ENCODE results near the gene PHLDA3. TPM values are rescaled to one million over a fixed set of nuclear protein-coding genes. Genes with fewer than 3 reads are reported as not detected.
"Not testable (repeated sequence)": the region's sequence is repeated elsewhere in the genome, so short reads cannot be mapped to it uniquely, and the experiment has no call there.

The PHLDA3 gene
- polyA plus RNA-seq, 3 donors: 8.8 to 10.4 (median 9.1) TPM

DNA sequence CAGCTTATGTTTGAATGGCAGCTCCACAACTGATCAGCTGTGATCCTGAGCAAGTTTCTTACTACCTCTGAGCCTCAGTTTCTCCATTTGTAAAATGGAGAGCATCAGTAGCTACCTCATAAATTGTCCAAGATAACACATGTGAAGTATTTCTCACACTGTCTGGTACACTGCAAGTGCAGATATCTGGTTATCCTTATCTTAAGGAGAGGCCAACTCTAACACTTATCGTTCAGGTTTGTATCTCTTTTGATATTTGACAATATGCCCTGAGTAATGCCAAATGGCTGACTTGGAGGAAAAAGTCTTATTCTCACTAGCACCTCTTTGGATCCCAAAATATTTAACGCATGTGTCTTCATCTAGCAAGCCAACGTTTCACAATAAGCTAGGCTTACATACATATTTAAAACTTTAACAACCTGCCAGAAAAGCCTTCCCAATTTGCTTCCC lies 35.2 kb upstream of the PHLDA3 start:
- no peak for DNase-seq (ENCODE audit: low read depth in 3 of 3, low spot score in 2 of 3)

DNA sequence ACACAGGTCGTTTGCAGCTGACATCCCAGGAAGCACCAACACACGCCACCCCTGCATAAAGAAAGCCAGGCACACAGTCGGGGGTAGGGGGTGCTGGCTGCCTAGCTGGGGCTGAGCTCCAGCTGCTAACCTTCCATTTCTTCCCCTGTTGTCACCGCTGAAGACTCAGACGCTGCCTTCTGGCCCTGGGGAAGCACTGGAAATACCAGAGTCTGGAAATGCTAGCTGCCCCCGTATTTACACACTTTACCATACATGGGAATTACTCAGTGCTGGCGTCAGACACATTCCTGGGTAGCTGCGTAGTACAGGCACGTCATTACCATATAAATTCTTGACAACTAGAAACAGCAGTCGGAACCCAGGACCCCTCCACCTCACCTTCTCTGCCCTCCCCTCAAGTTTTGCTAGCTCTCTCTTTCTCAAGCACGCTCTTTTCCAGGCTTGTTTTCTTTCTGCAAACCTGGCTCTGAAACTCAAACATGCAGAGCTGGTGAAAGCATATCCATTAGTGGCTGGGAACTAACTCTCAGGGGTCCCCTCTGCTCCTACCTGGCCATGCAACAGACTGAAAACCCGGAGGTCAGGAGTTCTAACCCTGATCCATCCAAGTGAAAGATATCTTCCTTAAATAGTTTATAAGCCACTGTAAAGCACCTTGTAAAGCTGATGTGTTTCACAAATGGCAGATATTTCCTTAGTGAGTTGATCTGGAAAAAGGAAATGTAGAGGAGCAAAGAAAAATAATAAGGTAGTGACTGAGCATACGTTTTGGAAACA lies 34.6 kb upstream of the PHLDA3 start:
- DNase-seq (ENCODE audit: low read depth in 3 of 3, low spot score in 2 of 3): peak in 1 of 3 donors; percentile 85

DNA sequence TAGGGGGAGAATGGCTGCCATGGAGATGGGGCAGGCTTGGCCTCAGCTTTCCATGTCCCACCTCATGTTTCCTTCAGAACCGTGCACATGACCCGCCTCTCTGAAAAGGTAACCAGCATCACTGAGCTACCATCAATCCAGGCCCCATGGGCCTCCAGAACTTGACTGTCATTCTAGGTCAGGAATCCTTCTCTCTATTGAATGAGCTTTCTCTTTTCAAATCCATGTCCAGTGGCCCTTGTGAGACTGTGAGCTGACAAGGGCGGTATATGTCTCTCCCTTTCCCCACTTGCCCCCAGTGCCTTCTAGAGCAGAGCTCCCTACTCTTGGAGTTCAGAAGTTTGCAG lies 33.5 kb upstream of the PHLDA3 start:
- DNase-seq (ENCODE audit: low read depth in 3 of 3, low spot score in 2 of 3): no peak

- DNase-seq (ENCODE audit: low read depth in 3 of 3, low spot score in 2 of 3): no peak
Observed at GRCh38 chr1:201501812-201502510, 33.0 kb upstream of the PHLDA3 start.

GRCh38 chr1:201501144-201501543 lies 32.2 kb upstream of the PHLDA3 start:
- no peak for DNase-seq (ENCODE audit: low read depth in 3 of 3, low spot score in 2 of 3)

DNA sequence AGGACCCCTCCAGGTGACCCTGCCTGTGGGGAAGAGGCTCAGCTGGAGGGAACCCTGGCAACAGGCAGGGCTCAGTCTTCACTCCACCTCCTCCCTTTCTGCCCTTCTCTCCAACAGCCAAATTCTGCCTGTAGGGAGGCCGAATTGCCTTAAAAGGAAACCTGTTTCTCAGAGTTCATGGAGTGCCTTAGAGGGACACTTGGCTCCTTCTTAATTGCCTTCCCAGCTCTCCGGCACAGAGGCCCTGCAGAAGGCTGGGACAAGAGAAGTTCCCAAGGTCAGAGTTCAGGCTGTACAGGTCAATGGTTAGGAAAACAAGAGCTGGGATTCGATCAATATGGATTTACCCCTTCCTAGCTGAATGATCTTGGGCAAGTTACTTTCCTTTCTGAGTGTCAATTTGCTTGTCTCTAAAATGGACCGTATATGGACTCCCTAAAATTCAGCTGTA lies 31.7 kb upstream of the PHLDA3 start:
- DNase-seq (ENCODE audit: low read depth in 3 of 3, low spot score in 2 of 3): no peak

DNA sequence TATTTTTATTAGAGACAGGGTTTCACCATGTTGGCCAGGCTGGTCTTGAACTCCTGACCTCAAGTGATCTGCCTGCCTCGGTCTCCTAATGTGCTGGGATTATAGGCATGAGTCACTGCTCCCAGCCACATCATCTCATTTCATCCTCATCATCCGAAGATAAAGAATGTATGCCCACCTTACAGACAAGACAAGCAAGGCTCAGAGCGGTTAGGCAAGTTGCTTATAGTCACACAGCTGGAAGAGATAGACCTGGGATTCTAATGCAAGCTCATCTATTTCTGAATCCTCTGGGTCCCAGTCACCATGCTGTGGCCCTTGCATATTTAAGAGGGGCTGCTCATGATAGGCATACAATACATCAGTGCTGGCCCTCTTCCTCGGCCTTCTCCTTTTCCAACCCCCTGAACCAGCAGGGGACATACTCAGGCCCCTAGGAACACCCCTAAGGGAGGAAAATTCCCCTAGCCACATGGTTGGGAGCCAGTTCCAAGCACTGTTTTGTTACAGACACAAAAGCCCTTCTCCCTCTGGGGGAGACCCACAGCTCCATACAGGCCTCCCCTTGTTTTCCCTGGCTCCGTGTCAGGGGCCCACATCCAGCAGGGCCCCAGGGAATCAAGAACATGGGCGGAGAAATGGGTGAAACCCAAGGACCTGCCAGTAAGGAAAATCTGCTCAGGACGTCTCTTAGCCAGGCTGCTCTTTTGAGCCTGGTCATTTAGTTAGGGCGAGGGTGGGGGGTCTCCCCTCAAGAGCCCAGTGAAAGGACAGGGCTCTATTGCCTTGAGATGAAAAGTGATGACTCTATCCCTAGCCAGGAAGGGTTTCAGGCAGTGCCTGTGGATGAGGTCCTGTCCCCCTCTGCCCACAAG lies 31.0 kb upstream of the PHLDA3 start:
- DNase-seq (ENCODE audit: low read depth in 3 of 3, low spot score in 2 of 3): no peak

DNA sequence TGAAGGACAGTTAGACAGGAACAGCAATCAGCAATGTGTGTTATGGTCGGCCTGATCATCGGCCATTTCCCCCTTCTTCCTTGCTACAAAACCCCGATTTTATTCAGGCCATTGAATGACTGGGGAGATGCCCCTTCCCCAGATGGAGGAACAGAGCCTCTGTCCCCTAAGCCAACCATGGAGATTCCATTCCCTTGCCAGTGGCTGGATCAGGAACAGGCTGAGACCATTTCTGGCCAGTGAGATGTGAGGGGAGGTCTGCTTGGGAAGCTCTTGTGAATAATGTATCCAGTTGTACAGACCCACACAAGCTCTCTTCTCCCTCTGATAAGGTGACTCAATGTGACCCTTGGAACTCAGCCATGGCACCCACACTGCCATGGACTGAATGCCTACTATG lies 30.2 kb upstream of the PHLDA3 start:
- DNase-seq (ENCODE audit: low read depth in 3 of 3, low spot score in 2 of 3): no peak

DNA sequence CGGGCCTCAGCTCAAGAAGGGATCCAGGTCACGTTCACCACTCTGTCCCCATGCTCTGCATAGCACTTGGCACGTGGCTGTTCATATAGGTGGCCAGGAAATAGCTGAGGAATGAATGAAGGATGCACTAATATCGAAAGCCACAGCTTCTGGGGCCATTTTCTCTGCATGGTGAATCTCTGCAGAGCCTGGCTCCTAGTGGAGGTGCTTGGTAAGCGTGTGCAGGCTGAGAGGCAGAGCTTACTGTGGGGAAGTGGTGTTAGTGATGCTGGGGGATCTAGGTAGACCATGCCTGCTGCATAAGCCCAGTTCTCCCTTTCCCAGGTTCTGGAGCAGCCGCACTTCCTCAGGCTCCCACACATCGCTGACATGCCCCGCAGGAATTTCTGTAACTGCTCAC lies 29.6 kb upstream of the PHLDA3 start:
- DNase-seq (ENCODE audit: low read depth in 3 of 3, low spot score in 2 of 3): no peak

GRCh38 chr1:201497935-201498509 lies 29.0 kb upstream of the PHLDA3 start:
- DNase-seq (ENCODE audit: low read depth in 3 of 3, low spot score in 2 of 3): no peak

- no peak for DNase-seq (ENCODE audit: low read depth in 3 of 3, low spot score in 2 of 3)
Observed at GRCh38 chr1:201496296-201496690, 27.3 kb upstream of the PHLDA3 start.

DNA sequence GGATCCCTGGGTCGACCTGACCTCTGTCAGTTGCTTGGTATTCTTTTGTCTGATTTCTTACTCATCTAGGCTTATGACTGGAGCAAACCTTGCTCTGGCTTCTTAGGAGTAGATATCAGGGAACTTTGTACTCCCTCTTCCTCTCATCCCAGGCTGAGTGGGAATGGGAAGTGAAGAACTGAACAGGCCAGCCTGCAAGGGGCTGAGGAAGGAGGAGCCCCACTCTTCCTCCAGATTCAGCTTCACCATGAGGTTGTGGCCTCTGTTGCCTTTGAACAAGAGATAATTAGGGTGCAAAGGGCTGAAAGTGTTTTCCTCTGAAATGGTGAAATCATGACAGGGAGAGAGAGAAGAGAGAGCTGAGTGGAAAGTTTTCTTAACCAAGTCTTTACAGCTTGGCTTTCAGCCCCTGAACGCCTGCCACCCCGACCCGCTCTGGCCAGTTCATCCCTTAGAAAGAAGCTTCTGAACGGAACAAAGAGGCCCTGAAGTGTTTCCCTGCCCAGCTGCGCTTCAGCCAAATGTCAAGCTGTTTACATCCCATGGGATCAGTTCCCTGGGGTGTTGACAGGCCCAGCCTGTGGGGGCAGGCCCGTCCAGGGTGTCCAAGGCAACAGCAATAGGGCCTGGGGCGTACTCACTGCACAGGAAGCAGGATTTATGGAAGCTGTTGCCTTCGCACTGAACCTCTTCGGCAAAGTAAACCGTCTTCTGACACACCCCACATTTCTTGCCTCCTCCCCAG lies 26.7 kb upstream of the PHLDA3 start:
- no peak for DNase-seq (ENCODE audit: low read depth in 3 of 3, low spot score in 2 of 3)

DNA sequence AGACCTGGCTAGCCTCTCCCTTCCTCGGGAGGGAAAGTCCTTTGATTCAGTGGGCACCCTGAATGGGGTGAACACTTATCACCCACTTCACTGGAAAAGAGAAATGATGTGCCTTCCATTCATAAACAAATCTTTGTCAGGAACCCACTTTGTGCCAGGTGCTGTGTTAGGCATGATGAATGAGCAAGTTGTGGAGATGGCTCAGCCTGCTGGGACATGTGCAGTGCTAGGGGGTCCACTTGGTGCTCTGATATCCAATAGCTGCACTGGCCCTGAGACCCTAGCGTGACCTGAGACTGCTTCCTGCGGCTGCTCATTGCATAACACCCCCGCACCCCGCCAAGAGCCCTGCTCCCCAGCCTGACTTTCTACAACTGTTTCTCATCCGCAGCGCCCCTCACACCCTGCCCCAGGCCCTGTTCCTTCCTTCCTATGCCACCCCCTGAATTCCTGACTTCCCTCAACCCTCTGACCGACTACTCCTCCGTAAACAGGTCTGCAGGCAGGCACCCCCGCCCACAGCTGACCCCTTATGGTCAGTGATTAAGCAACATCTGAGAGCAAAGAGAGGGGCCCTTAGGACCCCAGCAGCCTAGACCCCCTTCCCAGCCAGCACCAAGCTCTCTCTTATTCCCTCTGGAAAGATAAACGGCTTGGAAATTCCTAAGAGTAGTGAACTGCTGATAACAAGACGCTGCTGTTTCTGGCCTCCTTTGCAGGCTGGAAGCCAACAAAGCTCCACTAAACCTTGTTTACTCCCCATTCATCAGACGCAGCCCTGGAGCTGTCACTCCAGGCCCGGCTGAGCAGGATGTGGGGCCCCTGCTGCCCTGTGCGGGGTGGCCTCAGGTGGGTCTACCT lies 25.0 kb upstream of the PHLDA3 start:
- DNase-seq (ENCODE audit: low read depth in 3 of 3, low spot score in 2 of 3): no peak

GRCh38 chr1:201493026-201493656 lies 24.2 kb upstream of the PHLDA3 start:
- DNase-seq (ENCODE audit: low read depth in 3 of 3, low spot score in 2 of 3): not testable (repeated sequence)

GRCh38 chr1:201491896-201492511 lies 23.0 kb upstream of the PHLDA3 start:
- DNase-seq (ENCODE audit: low read depth in 3 of 3, low spot score in 2 of 3): no peak

DNA sequence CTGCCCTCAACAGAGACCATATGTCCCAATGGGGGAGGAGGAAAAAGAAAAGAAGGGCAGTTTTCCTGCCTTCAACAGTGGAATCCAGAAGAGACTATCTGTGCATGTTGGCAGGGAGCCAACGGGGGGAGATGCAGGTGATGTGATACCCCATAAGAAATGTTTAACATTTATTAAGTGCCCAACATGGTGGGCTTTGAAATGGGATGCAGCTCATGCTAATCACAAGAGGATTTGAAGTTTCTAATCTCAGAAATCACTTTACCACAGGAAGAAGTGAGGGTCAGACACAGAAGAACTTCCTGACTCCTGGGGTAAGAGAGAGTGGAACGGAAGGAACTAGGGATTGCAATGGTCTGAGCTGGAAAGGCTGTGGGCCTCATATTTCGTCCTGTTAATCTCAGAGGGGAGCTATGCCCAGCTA lies 21.7 kb upstream of the PHLDA3 start:
- no peak for DNase-seq (ENCODE audit: low read depth in 3 of 3, low spot score in 2 of 3)

DNA sequence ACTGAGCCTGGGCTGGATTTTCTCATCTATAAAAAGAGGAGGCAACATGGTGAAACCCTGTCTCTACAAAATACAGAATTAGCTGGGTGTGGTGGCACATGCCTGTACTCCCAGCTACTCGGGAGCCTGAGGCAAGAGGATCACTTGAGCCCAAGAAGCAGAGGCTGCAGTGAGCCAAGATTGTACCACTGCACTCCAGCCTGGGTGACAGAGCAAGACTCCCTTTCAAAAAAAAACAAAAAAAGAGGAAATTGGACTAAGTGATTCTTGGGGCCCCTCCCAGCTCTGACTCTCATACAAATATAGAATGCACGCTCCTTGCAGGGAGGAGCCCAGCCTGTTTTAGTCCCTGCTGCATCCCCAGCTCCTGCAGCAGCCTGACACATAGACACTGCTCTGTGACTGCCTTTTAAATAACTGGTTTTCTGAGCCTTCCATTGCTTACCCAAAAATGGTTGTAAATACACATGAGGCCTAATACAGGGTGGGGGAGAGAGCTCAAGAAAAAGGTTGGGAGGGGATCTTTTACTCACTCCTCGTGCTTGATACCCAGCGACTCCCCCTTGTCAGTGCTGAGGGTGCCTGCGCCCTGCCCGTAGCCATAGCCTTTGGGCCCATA lies 20.8 kb upstream of the PHLDA3 start:
- no peak for DNase-seq (ENCODE audit: low read depth in 3 of 3, low spot score in 2 of 3)

Data from right renal cortex interstitium (tissue), 3 donors.